ENCODE measurements around the gene SH3RF3.

Gene SH3RF3

DNA sequence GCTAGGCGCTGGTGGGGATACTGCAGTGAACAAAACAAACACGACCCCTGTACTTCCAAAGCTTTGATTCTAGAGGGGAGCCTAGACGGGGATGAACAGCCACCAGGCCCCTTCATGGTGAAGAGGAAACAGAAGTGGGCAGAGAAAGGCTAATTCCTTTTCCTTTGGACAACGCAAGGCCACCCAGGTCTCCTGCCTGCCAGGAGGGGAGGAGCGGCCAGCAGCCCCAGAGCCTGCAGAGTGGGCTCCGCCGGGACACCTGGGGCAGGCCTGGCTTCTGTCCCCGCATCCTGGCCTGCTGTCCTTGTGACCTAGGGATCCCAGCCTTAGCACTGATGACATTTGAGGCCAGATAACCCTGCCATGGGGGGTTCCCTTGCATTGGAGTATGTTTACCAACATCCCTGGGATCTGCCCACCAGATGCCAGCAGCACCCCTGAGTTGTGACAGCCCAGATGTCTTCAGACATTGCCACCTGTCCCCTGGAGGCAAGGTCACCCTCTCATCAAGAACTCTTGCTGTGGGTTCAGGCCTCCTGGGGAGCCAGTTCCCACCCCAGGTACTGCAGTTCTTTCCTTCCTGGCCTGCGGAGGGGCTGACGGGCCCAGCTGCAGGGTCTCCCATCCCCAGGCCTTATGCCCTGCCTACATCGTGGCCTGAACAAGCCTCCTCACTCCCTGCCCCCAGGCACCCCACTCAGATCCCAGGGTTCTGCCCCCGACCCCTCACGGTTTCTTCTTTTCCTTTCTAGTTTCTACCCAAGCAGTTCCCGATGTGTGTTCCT lies 359.1 kb downstream of the SH3RF3 start:
- no peak for DNase-seq (ENCODE audit: low read depth, low spot score)

GRCh38 chr2:109489296-109489695 lies 360.3 kb downstream of the SH3RF3 start:
- no peak for DNase-seq (ENCODE audit: low read depth, low spot score)

DNA sequence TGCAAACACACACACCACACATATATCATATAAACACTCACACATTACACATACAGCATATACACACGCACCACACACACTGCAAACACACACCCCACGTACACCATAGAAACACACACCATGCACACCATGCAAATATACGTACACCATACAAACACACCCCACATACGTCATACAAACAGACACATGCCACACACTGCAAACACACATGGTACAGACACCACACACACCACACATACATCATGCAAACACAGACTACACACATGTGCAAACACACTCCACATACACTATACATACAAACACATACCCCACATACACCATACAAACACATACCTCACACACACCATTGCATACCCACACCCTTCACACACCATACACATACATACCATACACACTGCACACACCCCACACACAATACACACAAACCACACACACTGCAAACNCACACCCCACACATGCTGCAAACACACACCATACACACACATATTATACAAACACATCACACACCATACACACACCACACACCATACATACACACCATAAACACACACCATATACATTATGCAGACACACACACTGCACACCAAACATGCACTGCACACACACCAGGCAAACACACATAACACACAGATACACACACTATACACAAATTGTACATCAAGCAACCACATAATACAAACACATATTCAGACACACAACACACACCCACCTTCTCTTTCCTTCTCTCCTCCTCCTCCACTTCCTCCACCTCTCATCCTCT lies 364.4 kb downstream of the SH3RF3 start:
- no peak for DNase-seq (ENCODE audit: low read depth, low spot score)

GRCh38 chr2:109494351-109494750 lies 365.3 kb downstream of the SH3RF3 start:
- no peak for DNase-seq (ENCODE audit: low read depth, low spot score)

DNA sequence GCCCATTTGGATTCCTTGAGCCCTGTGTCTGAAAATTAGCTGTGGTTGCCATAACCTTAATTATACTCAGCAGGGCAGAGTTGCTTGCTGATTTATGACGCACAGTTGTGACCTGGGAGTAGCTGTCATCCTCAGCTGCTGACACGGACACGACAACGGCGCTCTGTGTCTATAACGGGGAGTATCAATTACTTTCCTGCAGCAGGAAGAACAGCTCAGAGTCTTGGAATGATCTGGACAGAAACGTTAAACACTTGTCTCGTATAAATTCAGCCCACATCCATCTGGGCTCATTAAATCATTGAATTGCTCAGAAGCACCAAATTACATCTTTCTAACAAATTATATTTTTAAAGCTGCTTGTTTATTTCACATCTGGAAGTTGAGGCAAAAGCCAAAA lies 368.5 kb downstream of the SH3RF3 start:
- DNase-seq (ENCODE audit: low read depth, low spot score) = peak; percentile 41

GRCh38 chr2:109497911-109498870 lies 369.2 kb downstream of the SH3RF3 start:
- no peak for DNase-seq (ENCODE audit: low read depth, low spot score)

DNA sequence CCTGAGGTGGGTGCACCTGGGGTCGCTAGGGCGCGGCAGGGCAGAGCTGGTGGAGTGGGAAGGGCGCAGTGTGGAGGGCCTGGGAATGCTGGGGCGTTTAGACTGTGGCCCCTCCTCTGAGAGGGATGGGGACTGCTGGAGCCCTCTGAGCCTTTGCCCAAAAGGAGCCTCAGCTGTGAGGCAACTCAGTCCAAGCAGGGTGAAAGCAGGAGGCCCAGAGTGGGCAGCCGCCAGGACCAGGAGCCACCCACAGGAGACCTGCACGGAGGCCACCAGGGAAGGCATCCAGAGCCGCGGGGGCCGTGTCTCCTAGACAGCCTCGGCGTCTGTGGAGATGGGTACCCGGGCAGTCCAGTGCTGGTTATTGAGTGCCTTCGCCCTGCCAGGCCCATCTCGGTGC lies 369.9 kb downstream of the SH3RF3 start:
- DNase-seq (ENCODE audit: low read depth, low spot score) = no peak

GRCh38 chr2:109499566-109499965 lies 370.6 kb downstream of the SH3RF3 start:
- no peak for DNase-seq (ENCODE audit: low read depth, low spot score)

- DNase-seq (ENCODE audit: low read depth, low spot score) = no peak
These were observed 371.9 kb downstream of the SH3RF3 start for GRCh38 chr2:109500910-109501309.

- DNase-seq (ENCODE audit: low read depth, low spot score) = no peak
These were observed 372.5 kb downstream of the SH3RF3 start for GRCh38 chr2:109501461-109501860.

DNA sequence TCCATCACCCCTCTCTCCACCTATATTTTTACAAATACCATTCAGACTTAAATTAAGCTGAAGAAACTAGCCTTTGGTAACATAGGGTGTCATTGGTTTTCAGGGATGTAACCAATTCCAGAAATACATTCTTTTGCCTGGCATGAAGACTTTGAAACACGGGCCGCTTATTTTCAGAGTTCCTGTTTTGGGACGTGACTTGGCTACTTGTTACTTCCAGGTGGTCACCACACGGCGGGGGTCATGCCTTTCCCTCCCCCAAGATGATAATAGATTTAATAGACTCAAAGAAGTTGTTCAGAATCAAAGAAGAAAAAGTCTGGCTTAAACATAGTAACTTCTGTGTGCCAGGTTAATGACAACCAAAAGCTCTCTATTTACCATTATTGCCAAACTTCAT lies 374.2 kb downstream of the SH3RF3 start:
- no peak for DNase-seq (ENCODE audit: low read depth, low spot score)

- DNase-seq (ENCODE audit: low read depth, low spot score) = no peak
These were observed 378.2 kb downstream of the SH3RF3 start for GRCh38 chr2:109507217-109507616.

DNA sequence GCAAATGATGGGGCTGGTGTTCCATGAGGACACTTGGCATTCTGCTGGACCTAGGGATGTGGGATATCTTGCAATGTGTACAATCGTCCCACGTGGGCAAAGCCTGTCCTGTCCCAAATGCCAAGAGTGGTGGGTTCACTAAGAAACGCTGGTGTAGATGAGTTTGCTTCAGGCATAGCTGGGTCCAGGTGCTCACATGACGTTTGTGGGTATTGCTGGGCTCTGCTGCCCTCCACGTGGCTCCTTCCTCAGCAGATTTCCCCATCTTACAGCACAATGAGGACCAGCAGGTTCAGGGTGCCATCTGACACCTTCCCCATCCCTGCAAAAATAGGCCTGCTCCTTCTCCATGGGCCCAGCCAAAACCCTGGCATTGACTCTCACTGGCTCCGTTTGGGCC lies 378.8 kb downstream of the SH3RF3 start:
- no peak for DNase-seq (ENCODE audit: low read depth, low spot score)

DNA sequence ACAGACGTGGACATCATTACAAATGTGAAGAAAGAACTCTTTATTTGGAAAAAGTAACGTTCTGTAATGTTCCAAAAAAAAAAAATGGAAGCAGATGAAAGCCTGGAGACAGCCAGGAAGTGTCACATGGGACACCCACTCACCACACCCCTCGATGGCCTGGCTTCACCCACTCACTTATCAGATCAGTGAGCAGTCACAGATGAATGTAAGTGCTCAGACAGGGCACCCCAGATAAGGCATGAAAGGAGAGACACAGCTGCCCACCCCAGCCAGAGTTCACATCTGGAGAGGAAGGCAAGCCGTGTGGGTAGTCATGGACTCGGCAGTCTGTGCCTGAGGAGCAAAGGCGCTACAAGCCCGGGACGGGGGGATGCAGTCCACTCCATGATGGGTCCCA lies 379.6 kb downstream of the SH3RF3 start:
- no peak for DNase-seq (ENCODE audit: low read depth, low spot score)

DNA sequence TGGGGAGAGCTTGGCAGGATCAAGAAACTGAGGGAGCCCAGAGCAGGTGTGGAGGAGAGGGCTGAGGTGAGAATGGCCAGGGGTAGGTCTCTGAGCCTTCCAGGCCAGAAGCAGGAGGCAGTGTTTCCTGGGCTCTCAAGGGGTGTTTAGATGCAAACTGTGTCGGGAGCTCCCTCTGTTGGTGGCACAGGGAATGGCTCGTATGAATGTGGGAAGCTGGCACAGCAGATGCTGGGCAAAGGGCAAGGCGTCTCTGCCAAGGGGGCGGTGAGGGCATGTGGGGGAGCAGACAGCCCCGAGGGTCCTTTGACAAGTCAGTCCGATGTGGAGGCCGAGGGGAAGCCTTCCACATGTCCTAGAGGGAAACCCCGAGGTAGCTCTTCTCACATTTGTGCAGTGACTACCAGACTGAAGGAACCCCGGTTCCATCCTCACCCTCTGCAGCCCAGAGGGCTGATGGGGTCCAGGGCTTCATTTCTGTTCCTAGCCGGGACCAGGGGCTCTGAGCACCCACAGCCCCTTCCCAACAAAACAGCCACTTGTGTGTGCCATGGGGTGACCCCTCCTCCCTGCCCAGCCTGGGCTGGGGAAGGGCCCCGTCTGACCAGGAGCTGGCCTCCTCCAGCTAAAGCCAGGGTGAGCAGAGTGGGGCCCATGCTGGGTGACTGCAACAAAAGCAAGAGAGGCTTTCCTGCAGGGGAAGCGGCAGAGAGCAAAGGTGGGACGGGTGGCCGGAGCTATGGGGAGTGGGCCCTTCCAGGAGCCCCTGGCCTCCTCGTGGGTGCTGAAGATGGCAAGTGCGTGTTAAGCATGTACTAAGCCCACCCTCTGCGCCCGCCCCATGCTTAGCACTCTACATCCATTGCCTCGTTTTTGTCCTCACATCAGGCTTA lies 381.4 kb downstream of the SH3RF3 start:
- DNase-seq (ENCODE audit: low read depth, low spot score) = peak; percentile 90

DNA sequence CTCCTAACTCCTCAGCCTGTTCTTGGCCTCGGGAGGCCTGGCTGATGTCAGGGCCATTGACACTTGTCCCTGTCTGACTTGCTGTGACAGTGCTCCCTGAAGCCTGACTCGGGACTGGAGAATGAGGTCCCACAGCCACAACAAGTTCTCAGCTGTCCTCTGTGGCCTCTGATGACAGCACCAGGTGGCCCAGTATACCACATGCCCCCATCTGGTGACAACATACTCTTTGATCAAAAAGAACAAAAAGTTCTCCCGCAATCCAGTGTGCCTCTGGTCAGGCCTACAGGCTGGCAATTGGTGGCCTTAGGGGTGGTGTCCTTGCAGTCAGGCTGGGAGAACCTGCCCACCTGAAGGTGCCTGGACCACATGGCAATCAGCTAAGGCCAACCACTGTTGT lies 382.2 kb downstream of the SH3RF3 start:
- DNase-seq (ENCODE audit: low read depth, low spot score) = no peak

DNA sequence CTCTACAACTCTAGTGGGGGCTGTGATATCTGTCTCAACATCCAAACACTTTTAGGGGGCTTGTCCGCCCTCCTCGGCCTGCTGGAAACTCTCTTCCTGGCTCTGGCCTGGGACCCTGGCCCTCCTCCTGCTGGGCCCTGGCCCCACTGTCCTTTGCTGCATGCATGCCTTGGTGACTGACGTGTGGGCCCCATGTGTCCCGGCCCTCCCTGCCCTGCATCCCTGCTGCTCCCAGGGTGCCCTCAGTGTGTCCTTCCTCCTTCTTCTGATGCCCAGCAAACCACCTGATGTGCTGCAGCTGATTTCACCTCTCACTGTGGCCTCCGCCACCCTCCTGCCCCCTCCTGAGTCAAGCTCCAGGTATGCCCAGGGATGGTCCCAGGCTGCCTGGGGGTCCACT lies 383.1 kb downstream of the SH3RF3 start:
- DNase-seq (ENCODE audit: low read depth, low spot score) = no peak

GRCh38 chr2:109513230-109513629 lies 384.2 kb downstream of the SH3RF3 start:
- no peak for DNase-seq (ENCODE audit: low read depth, low spot score)

DNA sequence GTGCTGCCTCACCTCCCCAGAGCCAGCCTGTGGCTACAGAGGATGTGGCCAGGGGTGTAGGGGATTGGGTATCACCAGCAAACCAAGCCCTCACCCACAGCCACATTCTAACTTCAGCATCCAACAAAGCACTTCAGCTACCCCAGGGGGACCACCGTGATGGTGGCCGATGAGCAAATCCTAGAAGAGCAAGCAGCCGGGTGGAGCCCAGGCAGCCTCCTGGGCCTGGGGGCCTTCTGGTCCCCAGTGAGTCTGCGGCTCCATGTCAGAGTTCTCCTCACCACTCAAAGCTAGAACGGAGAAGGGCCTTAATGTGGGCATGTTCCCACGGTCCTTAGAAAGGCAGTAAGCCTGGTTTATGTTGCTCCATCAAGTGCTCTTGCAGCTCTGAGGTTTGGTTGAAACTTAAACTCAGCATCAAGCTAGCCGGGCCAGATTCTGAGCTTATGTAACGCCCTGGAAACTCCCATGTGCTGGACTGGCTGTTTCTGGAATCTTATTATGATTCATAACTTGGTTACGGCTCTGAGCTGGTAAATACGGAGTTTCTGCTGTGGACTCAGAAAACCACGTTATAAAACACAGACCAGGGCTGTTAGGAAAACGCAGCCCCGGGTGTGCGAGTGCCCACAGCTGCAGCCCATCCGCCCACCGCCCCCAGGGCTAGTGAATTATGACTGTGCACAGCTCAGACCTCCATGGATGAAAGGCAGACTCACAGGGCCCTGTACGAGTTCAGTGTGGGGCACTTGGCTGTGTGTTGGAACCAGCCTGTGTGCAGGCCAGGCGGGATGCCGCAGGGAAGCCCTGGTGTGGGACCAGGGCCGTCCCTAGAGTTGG lies 385.0 kb downstream of the SH3RF3 start:
- peak; percentile 67 for DNase-seq (ENCODE audit: low read depth, low spot score)

- DNase-seq (ENCODE audit: low read depth, low spot score) = no peak
These were observed 385.9 kb downstream of the SH3RF3 start for GRCh38 chr2:109514857-109515256.
